Prostate gland (tissue), 2 donors: ENCODE results near the gene GPR141.

Experiments used
- POLR2A ChIP-seq: fragments of 450-650 bp; IDR thresholded peaks from one replicate; pipeline ENCODE4 v1.6.1; 2016; ENCODE audit warnings: antibody characterized with exemption, mild to moderate bottlenecking
- POLR2AphosphoS5 ChIP-seq: sonication (generic); formaldehyde crosslinking; IDR thresholded peaks from one replicate; pipeline ENCODE4 v1.6.1; 2017; ENCODE audit warnings: antibody characterized with exemption
- TF ChIP-seq, protein P1 (sequence below), 4 experiments: fragments of 200-600 bp in 2 of 4; fragments of 450-650 bp in 2 of 4; sonication (generic) in 2 of 4; IDR thresholded peaks; 1 replicate in 3 of 4; 2 replicates in 1 of 4; pipeline ENCODE4 v1.5.1; 2016 to 2019; ENCODE audit warnings: antibody characterized with exemption in 4 of 4, mild to moderate bottlenecking in 2 of 4, moderate library complexity in 2 of 4

DNA sequence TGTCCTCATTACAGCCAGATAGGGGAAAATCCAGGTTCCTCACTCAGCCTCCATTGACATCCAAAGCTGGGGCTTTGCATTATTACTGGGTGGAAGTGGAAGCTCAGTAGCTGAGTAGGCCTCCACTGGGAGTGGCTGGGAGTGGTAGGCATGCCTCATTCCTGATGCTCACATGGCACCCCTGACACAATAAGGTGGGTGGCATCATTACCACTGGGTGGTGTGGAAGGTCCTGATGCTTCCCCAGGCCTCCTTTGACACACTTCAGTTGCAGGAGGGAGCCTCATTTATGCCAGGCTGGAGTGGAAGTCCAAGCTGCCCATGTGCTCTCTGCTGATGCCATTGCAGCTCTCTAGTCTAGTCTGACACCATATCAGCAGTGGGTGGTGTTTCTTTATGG, 48.2 kb upstream of the GPR141 start:
- TF ChIP-seq, protein P1, sequence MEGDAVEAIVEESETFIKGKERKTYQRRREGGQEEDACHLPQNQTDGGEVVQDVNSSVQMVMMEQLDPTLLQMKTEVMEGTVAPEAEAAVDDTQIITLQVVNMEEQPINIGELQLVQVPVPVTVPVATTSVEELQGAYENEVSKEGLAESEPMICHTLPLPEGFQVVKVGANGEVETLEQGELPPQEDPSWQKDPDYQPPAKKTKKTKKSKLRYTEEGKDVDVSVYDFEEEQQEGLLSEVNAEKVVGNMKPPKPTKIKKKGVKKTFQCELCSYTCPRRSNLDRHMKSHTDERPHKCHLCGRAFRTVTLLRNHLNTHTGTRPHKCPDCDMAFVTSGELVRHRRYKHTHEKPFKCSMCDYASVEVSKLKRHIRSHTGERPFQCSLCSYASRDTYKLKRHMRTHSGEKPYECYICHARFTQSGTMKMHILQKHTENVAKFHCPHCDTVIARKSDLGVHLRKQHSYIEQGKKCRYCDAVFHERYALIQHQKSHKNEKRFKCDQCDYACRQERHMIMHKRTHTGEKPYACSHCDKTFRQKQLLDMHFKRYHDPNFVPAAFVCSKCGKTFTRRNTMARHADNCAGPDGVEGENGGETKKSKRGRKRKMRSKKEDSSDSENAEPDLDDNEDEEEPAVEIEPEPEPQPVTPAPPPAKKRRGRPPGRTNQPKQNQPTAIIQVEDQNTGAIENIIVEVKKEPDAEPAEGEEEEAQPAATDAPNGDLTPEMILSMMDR (IDR thresholded peaks at IDR 0.05): no peak
- no peak for TF ChIP-seq POLR2AphosphoS5
- no peak for TF ChIP-seq POLR2A
